Activated CD8-positive, alpha-beta memory T cell treated with anti-CD3 and anti-CD28 coated beads, Interleukin-2, amount 50 U/mL, for 48 hours (primary cell): ENCODE data around the gene IKZF2.

Source experiments
- DNase-seq: peaks from one replicate; pipeline ENCODE4 v3.0.0-alpha.2; 2020

IKZF2 gene

GRCh38 chr2:213152065-213152794, 818 bp upstream of the IKZF2 start:
- DNase-seq = peak; percentile 71

- no peak for DNase-seq
Observed at GRCh38 chr2:213150315-213151097, 906 bp downstream of the IKZF2 start.

- no peak for DNase-seq
Observed at GRCh38 chr2:213149949-213150314, 1.5 kb downstream of the IKZF2 start.

- DNase-seq = no peak
Observed at GRCh38 chr2:213149294-213149875, 2.0 kb downstream of the IKZF2 start.

GRCh38 chr2:213148572-213149261, 2.7 kb downstream of the IKZF2 start:
- DNase-seq = no peak

GRCh38 chr2:213147538-213147937, 3.9 kb downstream of the IKZF2 start:
- no peak for DNase-seq

GRCh38 chr2:213145715-213146242, 5.6 kb downstream of the IKZF2 start:
- no peak for DNase-seq

GRCh38 chr2:213137064-213137463, 14.3 kb downstream of the IKZF2 start:
- DNase-seq = no peak

- DNase-seq = no peak
Observed at GRCh38 chr2:213129311-213129710, 22.1 kb downstream of the IKZF2 start.

- DNase-seq = no peak
Observed at GRCh38 chr2:213125646-213126347, 25.6 kb downstream of the IKZF2 start.

- no peak for DNase-seq
Observed at GRCh38 chr2:213122725-213123124, 28.7 kb downstream of the IKZF2 start.

- no peak for DNase-seq
Observed at GRCh38 chr2:213121690-213122089, 29.7 kb downstream of the IKZF2 start.

- no peak for DNase-seq
Observed at GRCh38 chr2:213119061-213119809, 32.2 kb downstream of the IKZF2 start.

- DNase-seq = no peak
Observed at GRCh38 chr2:213108308-213108707, 43.1 kb downstream of the IKZF2 start.

- no peak for DNase-seq
Observed at GRCh38 chr2:213107728-213108127, 43.7 kb downstream of the IKZF2 start.

- no peak for DNase-seq
Observed at GRCh38 chr2:213105212-213105611, 46.2 kb downstream of the IKZF2 start.

GRCh38 chr2:213104903-213105202, 46.6 kb downstream of the IKZF2 start:
- no peak for DNase-seq

GRCh38 chr2:213104092-213104902, 47.1 kb downstream of the IKZF2 start:
- DNase-seq = no peak

- DNase-seq = no peak
Observed at GRCh38 chr2:213101692-213102460, 49.5 kb downstream of the IKZF2 start.

- no peak for DNase-seq
Observed at GRCh38 chr2:213101109-213101508, 50.3 kb downstream of the IKZF2 start.
